Measurements from ENCODE around the gene TRAK2.

DNA sequence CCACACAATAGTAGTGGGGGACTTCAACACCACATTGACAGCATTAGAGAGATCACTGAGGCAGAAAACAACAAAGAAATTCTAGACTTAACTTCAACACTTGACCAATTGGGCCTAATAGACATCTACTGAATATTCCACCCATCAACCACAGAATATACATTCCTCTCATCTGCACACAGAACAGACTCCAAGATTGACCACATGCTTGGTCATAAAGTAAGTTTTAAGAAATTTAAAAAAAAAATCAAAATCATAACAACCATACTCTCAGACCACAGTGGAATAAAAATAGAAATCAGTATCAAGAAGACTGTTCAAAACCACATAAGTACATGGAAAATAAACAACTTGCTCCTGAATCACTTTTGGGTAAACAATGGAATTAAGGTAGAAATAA is 85.1 kb downstream of the TRAK2 start:
- TF ChIP-seq, protein P1, sequence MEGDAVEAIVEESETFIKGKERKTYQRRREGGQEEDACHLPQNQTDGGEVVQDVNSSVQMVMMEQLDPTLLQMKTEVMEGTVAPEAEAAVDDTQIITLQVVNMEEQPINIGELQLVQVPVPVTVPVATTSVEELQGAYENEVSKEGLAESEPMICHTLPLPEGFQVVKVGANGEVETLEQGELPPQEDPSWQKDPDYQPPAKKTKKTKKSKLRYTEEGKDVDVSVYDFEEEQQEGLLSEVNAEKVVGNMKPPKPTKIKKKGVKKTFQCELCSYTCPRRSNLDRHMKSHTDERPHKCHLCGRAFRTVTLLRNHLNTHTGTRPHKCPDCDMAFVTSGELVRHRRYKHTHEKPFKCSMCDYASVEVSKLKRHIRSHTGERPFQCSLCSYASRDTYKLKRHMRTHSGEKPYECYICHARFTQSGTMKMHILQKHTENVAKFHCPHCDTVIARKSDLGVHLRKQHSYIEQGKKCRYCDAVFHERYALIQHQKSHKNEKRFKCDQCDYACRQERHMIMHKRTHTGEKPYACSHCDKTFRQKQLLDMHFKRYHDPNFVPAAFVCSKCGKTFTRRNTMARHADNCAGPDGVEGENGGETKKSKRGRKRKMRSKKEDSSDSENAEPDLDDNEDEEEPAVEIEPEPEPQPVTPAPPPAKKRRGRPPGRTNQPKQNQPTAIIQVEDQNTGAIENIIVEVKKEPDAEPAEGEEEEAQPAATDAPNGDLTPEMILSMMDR (conservative IDR thresholded peaks at IDR 0.05): no peak
- no peak for TF ChIP-seq ZFX (IDR thresholded peaks at IDR 0.05)

Data from C4-2B (cell line).